CD4-positive, CD25-positive, alpha-beta regulatory T cell (primary cell): ENCODE results near the gene MATCAP1. TPM values are rescaled to one million over a fixed set of nuclear protein-coding genes. Genes with fewer than 3 reads are reported as not detected.

Source experiments
- ATAC-seq, 2 donors: fragments of 150-1000 bp; cut with Tn5 transposase; one replicate each; pipeline ENCODE4 v1.10.0; 2021; ENCODE audit warnings: low read depth in 2 of 2, moderate number of reproducible peaks in 2 of 2, moderate library complexity in 1 of 2
- DNase-seq, 3 donors: peaks; one replicate each; pipeline versions ENCODE4 v3.0.0 to v3.0.0-alpha.2; 2012 to 2022; ENCODE audit warnings: mixed read lengths in 1 of 3
- H3K27ac ChIP-seq: one replicate; pipeline ENCODE4 v1.7.0; 2013; ENCODE audit warnings: mild to moderate bottlenecking, low read length; ENCODE audit not compliant: insufficient read depth, poor library complexity, severe bottlenecking
- H3K27me3 ChIP-seq: one replicate; pipeline ENCODE4 v1.7.0; 2013; ENCODE audit warnings: low read length; ENCODE audit not compliant: control insufficient read depth, insufficient read depth
- H3K36me3 ChIP-seq: one replicate; pipeline ENCODE4 v1.7.0; 2013; ENCODE audit warnings: mild to moderate bottlenecking, low read length, moderate library complexity; ENCODE audit not compliant: control insufficient read depth, insufficient read depth
- H3K4me1 ChIP-seq: 2 replicates; pipeline ENCODE4 v1.7.0; 2013; ENCODE audit warnings: mild to moderate bottlenecking, low read length; ENCODE audit not compliant: insufficient read depth, control insufficient read depth, poor library complexity, severe bottlenecking
- H3K4me3 ChIP-seq: one replicate; pipeline ENCODE4 v1.7.0; 2013; ENCODE audit warnings: low read depth, mild to moderate bottlenecking, low read length, moderate library complexity
- H3K9me3 ChIP-seq, 2 experiments: 1 replicate in 1 of 2; 2 replicates in 1 of 2; pipeline ENCODE4 v1.7.0; 2013; ENCODE audit warnings: low read length in 2 of 2, mild to moderate bottlenecking in 1 of 2, moderate library complexity in 1 of 2; ENCODE audit not compliant: control insufficient read depth in 2 of 2
- H3K27ac Mint-ChIP-seq, 3 donors: one replicate each; pipeline ENCODE4 v1.8.0; 2020 to 2022; ENCODE audit warnings: mild to moderate bottlenecking in 3 of 3, mixed read lengths in 3 of 3, moderate library complexity in 2 of 3
- H3K27me3 Mint-ChIP-seq: one replicate; pipeline ENCODE4 v1.8.0; 2022; ENCODE audit warnings: mild to moderate bottlenecking, mixed read lengths
- H3K36me3 Mint-ChIP-seq: one replicate; pipeline ENCODE4 v1.8.0; 2020; ENCODE audit warnings: mixed read lengths
- H3K4me1 Mint-ChIP-seq, 4 donors: one replicate each; pipeline ENCODE4 v1.8.0; 2020 to 2022; ENCODE audit warnings: mixed read lengths in 4 of 4, mild to moderate bottlenecking in 1 of 4
- H3K4me3 Mint-ChIP-seq, 4 donors: one replicate each; pipeline ENCODE4 v1.8.0; 2020 to 2022; ENCODE audit warnings: mild to moderate bottlenecking in 4 of 4, mixed read lengths in 4 of 4, moderate library complexity in 3 of 4
- H3K9me3 Mint-ChIP-seq, 7 donors: one replicate each; pipeline ENCODE4 v1.8.0; 2020 to 2022; ENCODE audit warnings: mixed read lengths in 7 of 7, mild to moderate bottlenecking in 3 of 7, moderate library complexity in 2 of 7
- polyA plus RNA-seq, 4 donors: library from polyadenylated mRNA; unstranded; fragments of 300-500 nt; fragmentation: Illumina TruSeq; gene quantifications; one replicate each; pipeline ENCODE4 v1.2.3, GENCODE V29; 2021
- total RNA-seq: library from RNA; stranded (reverse); gene quantifications from one replicate; pipeline ENCODE4 v1.2.3, GENCODE V29; 2022

Gene MATCAP1
- total and polyA plus RNA-seq, 5 donors from 2014 or later = 0.80 to 19.6 TPM; not detected in 3

GRCh38 chr16:67180166-67180565, 3.6 kb downstream of the MATCAP1 start:
- Mint-ChIP-seq H3K9me3 (peaks cover 0 to 2% (median 0%) of the 10 kb centered on the region in 7 donors), H3K4me3 (no peak overlapping the region), H3K36me3 (no peaks in the 10 kb centered on the region), H3K27me3 (peaks cover 19% of the 10 kb centered on the region), H3K4me1 (peaks cover 0 to 18% (median 9%) of the 10 kb centered on the region in 4 donors), H3K27ac (no peak overlapping the region)
- ATAC-seq (no peak), DNase-seq (no peak)
- no peaks in the 10 kb centered on the region for H3K9me3 ChIP-seq
- H3K36me3 ChIP-seq = no peaks in the 10 kb centered on the region
- H3K27ac ChIP-seq = no peak overlapping the region
- H3K4me1 ChIP-seq = peaks cover 23% of the 10 kb centered on the region
- H3K27me3 ChIP-seq = no peaks in the 10 kb centered on the region
- no peak overlapping the region for H3K4me3 ChIP-seq

DNA sequence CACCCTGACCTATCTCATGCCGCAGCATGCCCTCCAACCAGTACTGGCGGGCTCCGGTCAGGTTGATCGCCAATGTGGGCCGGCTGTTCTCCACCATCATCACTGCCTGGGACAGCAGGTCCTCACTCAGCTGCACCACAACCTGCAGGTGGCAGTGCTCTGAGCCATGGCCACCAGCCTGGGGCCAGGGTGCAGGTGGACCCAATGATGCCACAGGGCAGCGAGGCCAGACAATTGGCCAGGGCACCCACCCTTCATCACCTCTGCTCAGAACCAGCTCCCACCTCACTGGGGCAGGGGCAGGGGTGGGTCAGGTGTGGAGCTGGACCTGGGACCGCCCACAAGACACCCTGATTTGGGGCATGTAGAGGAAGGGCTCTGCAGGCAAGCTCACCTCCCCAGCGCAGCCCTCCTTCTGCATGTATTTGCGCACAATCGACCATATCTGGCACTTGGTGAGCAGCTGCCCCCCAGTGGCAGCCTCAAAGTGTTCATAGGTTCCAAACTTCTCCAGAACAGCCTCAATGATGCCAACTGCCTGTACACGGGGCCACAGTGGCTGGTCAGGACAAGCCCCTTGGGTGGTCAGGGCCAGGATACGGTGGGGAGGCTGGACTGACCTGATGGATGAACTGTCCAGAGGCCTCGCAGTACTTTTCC, 4.2 kb downstream of the MATCAP1 start:
- Histone ChIP-seq H3K9me3 (no peaks in the 10 kb centered on the region), H3K36me3 (no peaks in the 10 kb centered on the region), H3K27me3 (no peaks in the 10 kb centered on the region), H3K27ac (no peak overlapping the region), H3K4me3 (no peak overlapping the region), H3K4me1 (peaks cover 21% of the 10 kb centered on the region)
- DNase-seq (peak in 1 of 3 donors; percentile 45), ATAC-seq (no peak)
- H3K27ac Mint-ChIP-seq = no peak overlapping the region
- H3K4me3 Mint-ChIP-seq = peak overlapping the region in 2 of 4 donors; percentile 2 to 35
- peaks cover 18% of the 10 kb centered on the region for H3K27me3 Mint-ChIP-seq
- peaks cover 0 to 14% (median 8%) of the 10 kb centered on the region in 4 donors for H3K4me1 Mint-ChIP-seq
- no peaks in the 10 kb centered on the region for H3K36me3 Mint-ChIP-seq
- peaks cover 0 to 2% (median 0%) of the 10 kb centered on the region in 7 donors for H3K9me3 Mint-ChIP-seq

DNA sequence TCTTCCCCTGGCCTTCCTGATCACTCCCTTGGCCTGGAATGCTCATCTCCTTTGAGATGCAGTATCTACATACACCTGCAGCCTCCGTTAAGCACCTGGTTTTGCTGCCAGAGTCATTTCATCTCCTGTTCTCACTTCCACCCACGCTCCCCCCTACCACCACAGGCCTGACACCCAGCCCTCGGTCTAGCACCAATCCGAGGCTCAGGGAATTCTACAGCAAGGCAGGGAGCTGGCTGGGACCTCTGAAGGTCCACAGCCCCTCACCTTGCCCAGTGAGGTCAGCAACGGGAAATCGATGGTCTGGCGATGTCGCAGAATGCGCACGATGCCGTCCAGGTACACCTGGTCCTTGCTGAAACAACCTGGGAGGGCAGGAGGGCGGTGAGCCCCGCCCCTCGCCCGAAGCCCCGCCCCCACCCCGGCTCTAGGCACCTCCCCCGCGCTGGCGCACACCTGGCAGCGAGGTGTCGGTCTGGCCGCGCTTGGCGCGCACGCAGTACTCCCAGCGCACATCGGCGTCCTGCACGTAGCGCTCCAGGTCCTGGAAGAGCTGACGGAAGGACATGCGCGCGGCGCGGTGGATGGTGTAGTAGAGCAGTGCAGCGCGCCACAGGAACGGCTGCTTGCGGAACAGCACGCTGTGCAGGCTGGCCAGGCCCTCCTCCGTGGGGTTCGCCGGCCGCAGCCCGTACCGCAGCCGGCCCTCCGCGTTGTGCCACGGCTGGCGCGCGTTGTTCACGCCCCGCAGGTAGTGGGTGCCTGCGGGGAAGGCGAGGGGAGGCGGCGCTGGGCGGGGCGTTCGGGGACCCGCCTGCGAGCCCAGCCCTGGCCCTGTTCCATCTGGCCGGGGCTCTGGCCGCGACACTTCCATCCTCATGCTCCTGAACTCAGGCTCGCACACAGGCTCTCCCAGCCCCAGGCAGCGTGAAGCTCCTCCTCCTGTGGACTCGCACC, 5.7 kb downstream of the MATCAP1 start:
- Mint-ChIP-seq H3K9me3 (peaks cover 0 to 2% (median 0%) of the 10 kb centered on the region in 7 donors), H3K4me1 (peaks cover 5 to 23% (median 15%) of the 10 kb centered on the region in 4 donors), H3K27me3 (peaks cover 29% of the 10 kb centered on the region), H3K4me3 (peak overlapping the region; percentile 18 to 65 (median 54)), H3K27ac (no peak overlapping the region), H3K36me3 (no peaks in the 10 kb centered on the region)
- Histone ChIP-seq H3K27ac (no peak overlapping the region), H3K36me3 (no peaks in the 10 kb centered on the region), H3K4me1 (peaks cover 30% of the 10 kb centered on the region), H3K4me3 (no peak overlapping the region), H3K9me3 (no peaks in the 10 kb centered on the region), H3K27me3 (peaks cover 8% of the 10 kb centered on the region)
- DNase-seq (peak in 2 of 3 donors; percentile 43 to 70), ATAC-seq (peak; percentile 18 to 34)

DNA sequence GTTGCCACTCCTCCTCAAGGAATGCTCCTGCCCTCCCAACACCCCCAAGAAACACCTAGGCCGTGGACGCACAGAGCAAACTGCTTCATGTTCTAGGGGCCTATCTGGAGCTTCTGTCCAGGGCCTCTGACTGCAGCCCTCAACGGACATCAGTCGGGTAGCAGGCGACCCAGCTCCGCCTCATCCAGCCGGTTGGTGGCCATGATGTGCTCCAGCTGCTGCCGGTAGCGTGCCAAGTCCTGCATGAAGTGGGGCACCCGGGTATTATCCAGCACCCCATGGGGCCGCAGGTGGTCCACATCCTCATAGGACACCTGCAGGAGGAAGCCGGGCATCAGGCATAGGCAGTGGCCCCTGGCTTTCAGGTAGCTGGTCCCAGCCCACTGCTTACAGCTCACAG, 7.1 kb downstream of the MATCAP1 start:
- Histone ChIP-seq H3K4me1 (peaks cover 30% of the 10 kb centered on the region), H3K36me3 (no peaks in the 10 kb centered on the region), H3K9me3 (no peaks in the 10 kb centered on the region), H3K4me3 (no peak overlapping the region), H3K27ac (no peak overlapping the region), H3K27me3 (peaks cover 11% of the 10 kb centered on the region)
- H3K27me3 Mint-ChIP-seq = peaks cover 37% of the 10 kb centered on the region
- H3K27ac Mint-ChIP-seq = no peak overlapping the region
- peaks cover 5 to 26% (median 15%) of the 10 kb centered on the region in 4 donors for H3K4me1 Mint-ChIP-seq
- DNase-seq (no peak), ATAC-seq (no peak)
- peaks cover 0 to 3% (median 0%) of the 10 kb centered on the region in 7 donors for H3K9me3 Mint-ChIP-seq
- H3K4me3 Mint-ChIP-seq = peak overlapping the region in 2 of 4 donors; percentile 9 to 65
- H3K36me3 Mint-ChIP-seq = no peaks in the 10 kb centered on the region

DNA sequence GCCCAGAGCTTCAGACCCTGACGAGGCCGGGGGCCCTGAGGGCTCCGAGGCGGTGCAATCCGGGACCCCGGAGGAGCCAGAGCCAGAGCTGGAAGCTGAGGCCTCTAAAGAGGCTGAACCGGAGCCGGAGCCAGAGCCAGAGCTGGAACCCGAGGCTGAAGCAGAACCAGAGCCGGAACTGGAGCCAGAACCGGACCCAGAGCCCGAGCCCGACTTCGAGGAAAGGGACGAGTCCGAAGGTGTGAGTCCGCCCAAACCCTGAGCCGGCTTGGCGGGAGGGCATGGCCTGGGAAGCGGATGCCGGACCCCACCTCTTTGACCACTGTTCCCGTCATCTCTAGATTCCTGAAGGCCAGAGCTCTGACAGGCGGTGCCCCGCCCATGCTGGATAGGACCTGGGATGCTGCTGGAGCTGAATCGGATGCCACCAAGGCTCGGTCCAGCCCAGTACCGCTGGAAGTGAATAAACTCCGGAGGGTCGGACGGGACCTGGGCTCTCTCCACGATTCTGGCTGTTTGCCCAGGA, 9.0 kb downstream of the MATCAP1 start:
- H3K36me3 ChIP-seq = no peaks in the 10 kb centered on the region
- no peaks in the 10 kb centered on the region for H3K36me3 Mint-ChIP-seq
- H3K27ac Mint-ChIP-seq = no peak overlapping the region
- peaks cover 5 to 34% (median 19%) of the 10 kb centered on the region in 4 donors for H3K4me1 Mint-ChIP-seq
- peaks cover 52% of the 10 kb centered on the region for H3K27me3 Mint-ChIP-seq
- peaks cover 41% of the 10 kb centered on the region for H3K4me1 ChIP-seq
- DNase-seq (no peak), ATAC-seq (no peak)
- peaks cover 18% of the 10 kb centered on the region for H3K27me3 ChIP-seq
- H3K27ac ChIP-seq = no peak overlapping the region
- H3K9me3 ChIP-seq = no peaks in the 10 kb centered on the region
- peaks cover 0 to 3% (median 0%) of the 10 kb centered on the region in 7 donors for H3K9me3 Mint-ChIP-seq
- H3K4me3 ChIP-seq = no peak overlapping the region
- H3K4me3 Mint-ChIP-seq = peak overlapping the region in 2 of 4 donors; percentile 82 to 83

DNA sequence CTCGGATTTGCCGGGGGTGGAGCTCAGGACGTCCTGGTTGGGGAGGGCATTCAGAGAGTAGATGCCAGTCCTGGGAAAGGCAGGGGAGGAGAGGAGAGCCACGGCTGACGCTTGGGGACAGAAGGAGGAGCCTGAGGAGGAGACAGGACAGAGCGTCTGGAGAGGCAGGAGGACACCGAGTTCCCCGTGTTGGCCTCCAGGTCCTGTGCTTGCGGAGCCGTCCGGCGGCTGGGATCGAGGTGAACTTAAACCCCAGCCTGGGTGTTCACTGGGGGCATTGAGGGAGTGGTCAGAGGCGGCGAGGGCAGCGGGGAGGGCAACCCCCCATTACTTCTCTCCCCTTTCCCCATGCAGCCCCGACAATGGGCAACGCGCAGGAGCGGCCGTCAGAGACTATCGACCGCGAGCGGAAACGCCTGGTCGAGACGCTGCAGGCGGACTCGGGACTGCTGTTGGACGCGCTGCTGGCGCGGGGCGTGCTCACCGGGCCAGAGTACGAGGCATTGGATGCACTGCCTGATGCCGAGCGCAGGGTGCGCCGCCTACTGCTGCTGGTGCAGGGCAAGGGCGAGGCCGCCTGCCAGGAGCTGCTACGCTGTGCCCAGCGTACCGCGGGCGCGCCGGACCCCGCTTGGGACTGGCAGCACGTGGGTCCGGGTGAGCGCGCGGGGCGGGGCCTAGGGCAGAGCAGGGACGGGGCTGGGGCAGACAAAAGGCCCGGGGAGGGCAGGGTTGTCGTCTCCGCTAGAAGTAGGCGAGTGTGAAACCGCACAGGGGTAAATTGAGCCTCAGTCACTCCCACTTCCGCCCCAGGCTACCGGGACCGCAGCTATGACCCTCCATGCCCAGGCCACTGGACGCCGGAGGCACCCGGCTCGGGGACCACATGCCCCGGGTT, 9.7 kb downstream of the MATCAP1 start:
- Mint-ChIP-seq H3K27me3 (peaks cover 59% of the 10 kb centered on the region), H3K4me3 (peak overlapping the region; percentile 82 to 89 (median 84)), H3K27ac (peak overlapping the region in 2 of 3 donors; percentile 68 to 78), H3K9me3 (peaks cover 0 to 3% (median 0%) of the 10 kb centered on the region in 7 donors), H3K36me3 (no peaks in the 10 kb centered on the region), H3K4me1 (peaks cover 5 to 37% (median 21%) of the 10 kb centered on the region in 4 donors)
- Histone ChIP-seq H3K27me3 (peaks cover 18% of the 10 kb centered on the region), H3K27ac (no peak overlapping the region), H3K36me3 (no peaks in the 10 kb centered on the region), H3K9me3 (no peaks in the 10 kb centered on the region), H3K4me1 (peaks cover 45% of the 10 kb centered on the region), H3K4me3 (peak overlapping the region; percentile 37)
- DNase-seq = peak; percentile 54 to 81 (median 55)
- ATAC-seq = peak; percentile 75 to 83

- H3K4me3 Mint-ChIP-seq = peak overlapping the region in 3 of 4 donors; percentile 82 to 89 (median 83)
- H3K9me3 Mint-ChIP-seq = peaks cover 0 to 3% (median 0%) of the 10 kb centered on the region in 7 donors
- Histone ChIP-seq H3K9me3 (no peaks in the 10 kb centered on the region), H3K27me3 (peaks cover 18% of the 10 kb centered on the region), H3K4me1 (peaks cover 39% of the 10 kb centered on the region), H3K36me3 (no peaks in the 10 kb centered on the region), H3K4me3 (peak overlapping the region; percentile 37), H3K27ac (no peak overlapping the region)
- ATAC-seq = no peak
- H3K36me3 Mint-ChIP-seq = no peaks in the 10 kb centered on the region
- peaks cover 5 to 31% (median 17%) of the 10 kb centered on the region in 4 donors for H3K4me1 Mint-ChIP-seq
- peaks cover 67% of the 10 kb centered on the region for H3K27me3 Mint-ChIP-seq
- H3K27ac Mint-ChIP-seq = peak overlapping the region in 1 of 3 donors; percentile 68
- no peak for DNase-seq
Measured at GRCh38 chr16:67173323-67173722, 10.4 kb downstream of the MATCAP1 start.
